NCI-H2081 treated with DMSO at 0.1 percent for 48 hours (cell line): ENCODE results near the gene CEBPG.

Source experiments
- DNase-seq: peaks from one replicate; lab custom pipeline; 2025; lab: John Stamatoyannopoulos, UW

Gene CEBPG

DNA sequence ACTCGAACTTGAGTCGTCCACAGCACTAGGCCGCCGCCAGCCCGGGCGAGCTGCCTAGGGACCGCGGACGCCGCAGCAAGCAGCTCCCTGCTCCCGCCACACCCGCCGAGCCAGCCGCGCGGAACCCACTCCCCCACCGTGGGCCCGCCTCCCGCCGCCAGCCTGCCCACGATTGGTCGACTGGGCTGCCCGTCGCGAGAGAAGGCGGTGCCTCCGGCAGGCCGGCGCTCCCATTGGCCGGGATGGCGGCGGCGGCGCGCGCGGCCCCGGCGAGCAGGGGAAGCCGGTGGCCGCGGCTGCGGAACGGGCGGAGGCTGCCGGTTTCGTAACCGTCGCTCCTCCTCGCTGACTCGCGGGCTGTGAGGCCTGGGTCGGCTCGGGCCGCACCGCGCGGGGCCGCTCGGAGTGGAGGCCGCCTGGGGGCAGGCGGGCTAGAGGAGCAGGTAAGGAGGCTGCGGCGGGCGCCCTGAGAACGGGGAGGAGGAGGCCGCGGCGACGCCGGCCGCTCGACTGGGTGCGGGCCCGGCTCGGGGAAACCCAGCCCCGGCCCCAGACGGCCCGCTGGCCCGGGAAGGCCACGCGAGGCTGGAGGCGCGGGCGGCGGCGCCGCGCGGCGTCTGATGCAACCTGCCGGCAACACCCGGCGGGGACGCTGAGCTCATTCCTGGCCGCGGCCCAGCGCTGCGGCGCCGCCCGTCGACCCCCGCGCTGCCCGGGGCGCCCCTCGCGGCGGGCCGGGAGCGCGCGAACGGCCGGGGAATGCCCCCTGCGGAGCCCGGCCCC is at the start of gene CEBPG:
CEBPG (plus strand) TSS at position 257 of the 783 bp plus-strand sequence. CDS start 5,531 bp downstream, outside the sequence.
- DNase-seq = peak; percentile 33

DNA sequence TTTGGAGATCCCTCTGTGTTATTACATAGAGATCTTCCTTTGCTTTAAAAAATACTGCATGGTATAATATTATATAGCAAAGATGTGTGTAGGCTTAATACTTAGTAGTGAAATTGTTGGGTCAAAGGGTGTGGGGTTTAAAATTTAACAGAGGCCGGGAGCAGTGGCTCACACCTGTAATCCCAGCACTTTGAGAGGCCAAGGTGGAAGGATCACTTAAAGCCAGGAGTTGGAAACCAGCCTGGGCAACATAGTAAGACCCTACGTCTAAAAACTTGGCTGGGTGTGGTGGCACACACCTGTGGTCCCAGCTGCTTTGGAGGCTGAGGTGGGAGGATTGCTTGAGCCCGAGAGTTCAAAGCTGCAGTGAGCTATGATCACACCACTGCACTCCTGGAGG is 48.9 kb upstream of the CEBPG start:
- no peak for DNase-seq

DNA sequence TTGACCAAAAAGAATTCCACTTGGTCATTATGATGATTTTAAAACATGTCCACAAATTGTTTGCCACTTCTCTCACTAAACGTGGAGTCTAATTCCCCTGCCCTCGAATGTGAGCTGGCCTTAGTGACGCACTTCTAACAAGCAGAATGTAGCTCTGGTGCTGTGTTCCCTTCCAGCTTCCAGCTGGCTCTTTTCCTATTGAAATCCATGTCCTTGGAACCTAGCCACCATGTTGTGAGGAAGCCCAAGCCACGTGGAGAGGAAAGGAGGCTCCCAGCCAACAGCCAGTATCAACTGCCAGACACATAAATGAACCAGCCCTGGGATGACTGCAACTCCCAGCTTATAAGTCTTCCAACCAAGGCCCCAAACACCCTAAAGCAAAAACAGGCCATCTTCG is 47.6 kb upstream of the CEBPG start:
- DNase-seq = no peak

DNA sequence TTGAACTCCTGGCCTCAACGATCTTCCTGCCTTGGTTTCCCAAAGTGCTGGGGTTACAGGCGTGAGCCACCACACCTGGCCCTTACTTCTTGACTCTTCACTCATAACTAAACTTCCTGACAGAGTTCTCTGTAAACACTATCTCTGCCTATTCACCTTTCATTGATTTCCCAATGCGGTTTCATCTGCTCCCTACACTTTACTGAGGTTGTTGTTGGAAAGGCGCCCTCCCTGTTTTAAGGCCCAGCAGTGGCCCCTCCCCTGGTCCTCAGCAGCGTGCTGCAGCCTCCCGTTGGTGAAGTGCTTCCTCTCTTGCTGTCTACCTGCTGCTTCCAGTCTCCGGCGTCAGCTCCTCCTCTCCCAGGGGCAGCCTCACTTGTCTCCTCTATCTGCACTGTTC is 44.4 kb upstream of the CEBPG start:
- no peak for DNase-seq

DNA sequence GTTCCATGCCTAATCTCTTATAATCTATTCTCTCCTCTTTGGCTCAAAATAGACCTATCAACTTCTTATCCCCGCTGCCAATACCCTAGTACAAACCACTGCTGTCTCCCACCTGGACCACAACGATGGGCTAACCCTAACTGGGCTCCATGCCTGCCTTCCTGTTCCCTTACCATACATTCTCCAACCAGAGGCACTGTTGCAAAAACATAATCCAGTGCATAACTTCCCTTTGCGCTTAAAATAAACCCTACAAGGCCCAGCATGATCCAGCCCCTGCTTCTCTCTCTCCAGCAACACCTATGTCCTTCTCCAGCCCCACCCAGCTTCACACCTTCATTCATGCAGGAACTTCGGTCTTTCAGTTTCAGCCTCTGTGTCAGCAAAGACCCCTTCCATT is 43.8 kb upstream of the CEBPG start:
- no peak for DNase-seq

DNA sequence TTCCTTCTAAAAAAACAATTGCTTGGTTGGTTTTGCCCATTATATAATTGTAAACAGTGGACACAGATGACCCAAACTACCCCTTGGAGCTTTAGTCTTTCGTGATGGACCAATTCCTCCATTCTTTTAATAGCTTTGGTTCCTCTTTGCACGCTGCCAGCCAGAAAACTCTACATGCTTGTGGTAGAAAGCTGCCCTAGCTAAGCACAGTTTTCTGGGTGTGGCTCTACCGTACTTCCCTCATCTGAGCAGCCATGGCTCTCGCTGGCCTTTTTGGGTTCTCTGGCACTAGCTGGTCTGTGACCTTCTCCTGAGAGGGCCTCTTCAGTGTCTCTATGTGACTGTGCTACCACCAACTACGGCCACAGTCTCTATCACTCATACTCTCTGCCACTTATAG is 41.3 kb upstream of the CEBPG start:
- DNase-seq = no peak

DNA sequence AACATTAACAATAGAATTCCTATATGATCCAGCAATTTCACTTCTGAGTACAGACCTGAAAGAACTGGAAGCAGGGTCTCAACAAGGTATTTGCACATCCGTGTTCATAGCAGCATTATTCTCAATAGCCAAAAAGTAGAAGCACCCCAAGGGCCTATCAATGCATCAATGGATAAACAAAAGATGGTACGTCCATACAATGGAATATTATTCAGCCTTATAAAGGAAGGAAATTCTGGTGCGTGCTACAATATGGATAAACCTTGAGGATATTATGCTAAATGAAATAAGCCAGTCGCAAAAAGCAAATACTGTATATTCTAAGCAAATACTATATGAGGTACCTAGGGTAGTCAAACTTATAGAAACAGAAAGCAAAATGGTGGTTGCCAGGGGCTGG is 40.4 kb upstream of the CEBPG start:
- DNase-seq = no peak

DNA sequence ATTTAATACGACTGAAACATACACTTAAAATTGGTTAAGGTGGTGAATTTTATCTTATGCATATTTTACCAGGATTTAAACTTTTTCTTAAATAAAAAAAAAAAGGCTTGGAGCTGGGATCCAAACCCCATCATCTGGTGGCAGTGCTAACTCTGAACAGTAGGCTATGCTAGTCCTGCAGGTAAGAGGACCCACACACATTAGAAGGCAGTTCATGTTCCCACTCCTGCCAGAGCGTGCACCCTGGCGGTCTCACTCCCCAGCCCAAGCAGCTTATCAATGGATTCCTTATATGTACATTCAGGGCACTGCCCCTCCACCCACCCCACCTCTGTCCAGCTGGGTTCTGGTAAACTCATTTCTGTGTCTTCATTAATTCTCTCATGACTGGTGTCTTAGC is 39.9 kb upstream of the CEBPG start:
- no peak for DNase-seq

DNA sequence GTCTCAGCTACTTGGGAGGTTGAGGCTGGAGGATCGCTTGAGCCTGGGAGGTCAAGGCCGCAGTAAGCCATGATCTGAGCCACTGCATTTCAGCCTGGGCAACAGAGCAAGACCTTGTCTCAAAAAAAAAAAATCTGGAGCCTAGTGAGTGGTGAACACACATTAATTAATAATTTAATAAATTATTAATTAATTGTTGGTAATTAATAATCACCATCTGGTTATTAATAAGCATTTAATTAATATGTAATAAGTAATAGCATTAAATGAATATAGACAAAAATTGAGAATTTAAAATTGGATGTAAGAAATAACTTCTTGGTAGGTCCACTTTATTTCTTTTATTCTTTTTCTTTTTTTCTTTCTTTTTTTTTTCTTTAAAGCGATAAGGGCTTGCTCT is 39.2 kb upstream of the CEBPG start:
- DNase-seq = no peak

DNA sequence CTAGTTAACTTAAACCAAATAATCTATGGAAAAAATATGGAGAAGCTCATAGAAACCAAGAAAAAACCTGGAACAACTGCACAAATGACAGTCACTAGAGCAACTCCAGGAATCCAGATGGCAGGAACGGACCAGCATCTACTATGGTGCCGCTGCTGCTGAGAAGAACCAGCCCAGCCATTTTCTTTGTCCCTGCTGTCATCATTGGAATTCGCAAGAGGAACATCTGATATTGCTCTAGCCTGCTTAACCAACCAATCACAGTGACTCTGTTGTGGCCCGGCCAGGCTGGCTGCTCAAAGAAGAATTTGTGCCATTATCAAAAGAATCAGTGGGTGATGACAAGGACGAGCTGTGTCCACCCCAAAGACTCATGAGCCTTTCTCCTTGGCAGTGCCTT is 38.1 kb upstream of the CEBPG start:
- DNase-seq = no peak

DNA sequence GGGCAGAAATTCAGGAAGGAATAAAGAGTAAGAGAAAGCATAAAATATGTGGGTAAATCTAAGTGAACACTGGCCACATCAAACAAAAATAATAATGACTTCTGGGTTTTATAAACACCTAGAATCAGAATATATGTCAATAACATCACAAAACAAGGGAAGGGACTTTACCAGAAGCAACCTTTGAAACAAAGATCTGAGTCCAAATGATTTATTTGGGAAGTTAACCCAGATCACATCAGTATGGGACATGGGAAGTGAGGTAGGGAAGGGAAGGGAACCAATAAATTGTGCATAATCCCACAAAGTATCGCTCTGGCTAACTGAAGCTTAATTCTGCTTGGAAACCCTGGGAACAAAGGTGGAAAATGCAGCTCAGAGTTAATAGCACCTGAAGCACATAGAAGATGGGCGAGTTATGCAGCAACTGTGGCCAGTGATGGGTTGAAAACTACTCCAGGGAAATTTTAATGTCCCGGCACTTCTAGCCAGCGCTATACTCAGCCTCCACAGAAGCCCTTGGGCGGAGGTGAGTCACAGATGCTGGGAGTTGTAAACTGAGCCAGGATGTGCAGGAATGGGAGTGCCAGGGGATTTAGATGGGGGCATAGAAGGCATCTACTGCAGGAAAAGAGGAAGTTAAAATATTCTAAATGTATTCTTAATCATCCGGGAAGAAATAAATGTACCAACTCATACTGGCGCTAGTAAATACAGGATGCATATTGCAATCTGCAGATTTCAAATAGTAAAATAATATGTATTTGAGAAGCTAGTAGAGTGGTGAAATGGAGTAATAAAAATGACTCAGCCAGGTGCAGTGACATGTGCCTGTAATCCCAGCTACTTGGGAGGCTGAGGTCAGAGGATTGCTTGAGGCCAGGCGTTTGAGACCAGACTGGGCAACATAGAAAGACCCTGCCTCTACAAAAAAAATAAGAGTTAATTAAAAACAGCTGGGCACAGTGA is 34.2 kb upstream of the CEBPG start:
- DNase-seq = no peak

DNA sequence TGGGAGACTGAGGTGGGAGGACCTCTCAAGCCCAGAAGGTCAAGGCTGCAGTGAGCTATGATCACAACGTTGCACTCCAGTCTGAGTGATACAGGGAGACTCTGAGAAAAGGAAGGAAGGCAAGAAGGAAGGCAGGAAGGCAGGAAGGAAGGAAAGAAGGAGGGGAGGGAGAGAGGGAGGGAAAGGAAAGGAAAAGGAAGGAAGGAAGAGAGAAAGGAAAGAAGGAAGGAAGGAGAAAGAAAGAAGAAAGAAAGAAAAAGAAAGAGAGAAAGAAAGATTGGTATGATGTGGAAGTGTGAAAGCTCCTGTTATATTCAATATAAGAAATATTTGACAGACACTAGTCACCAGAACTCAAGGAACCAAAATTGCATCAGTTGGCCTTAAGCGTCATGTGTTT is 32.5 kb upstream of the CEBPG start:
- DNase-seq = no peak

DNA sequence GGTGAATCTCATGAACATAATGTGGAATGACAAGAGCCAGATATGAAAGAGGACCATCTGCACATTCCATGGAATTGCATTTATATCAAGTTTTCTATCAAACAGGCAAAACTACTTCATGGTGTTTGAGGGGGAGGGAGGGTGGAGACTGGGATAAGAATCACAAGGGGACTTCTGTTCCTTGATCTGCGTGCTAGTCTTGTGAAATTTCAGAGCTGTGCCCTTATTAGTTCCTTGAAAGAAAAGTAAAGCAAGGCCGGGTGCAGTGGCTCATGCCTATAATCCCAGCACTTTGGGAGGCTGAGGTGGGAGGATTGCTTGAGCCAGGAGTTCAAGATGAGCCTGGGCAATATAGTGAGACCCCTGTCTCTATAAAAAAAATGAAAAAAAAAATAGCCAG is 30.2 kb upstream of the CEBPG start:
- no peak for DNase-seq

DNA sequence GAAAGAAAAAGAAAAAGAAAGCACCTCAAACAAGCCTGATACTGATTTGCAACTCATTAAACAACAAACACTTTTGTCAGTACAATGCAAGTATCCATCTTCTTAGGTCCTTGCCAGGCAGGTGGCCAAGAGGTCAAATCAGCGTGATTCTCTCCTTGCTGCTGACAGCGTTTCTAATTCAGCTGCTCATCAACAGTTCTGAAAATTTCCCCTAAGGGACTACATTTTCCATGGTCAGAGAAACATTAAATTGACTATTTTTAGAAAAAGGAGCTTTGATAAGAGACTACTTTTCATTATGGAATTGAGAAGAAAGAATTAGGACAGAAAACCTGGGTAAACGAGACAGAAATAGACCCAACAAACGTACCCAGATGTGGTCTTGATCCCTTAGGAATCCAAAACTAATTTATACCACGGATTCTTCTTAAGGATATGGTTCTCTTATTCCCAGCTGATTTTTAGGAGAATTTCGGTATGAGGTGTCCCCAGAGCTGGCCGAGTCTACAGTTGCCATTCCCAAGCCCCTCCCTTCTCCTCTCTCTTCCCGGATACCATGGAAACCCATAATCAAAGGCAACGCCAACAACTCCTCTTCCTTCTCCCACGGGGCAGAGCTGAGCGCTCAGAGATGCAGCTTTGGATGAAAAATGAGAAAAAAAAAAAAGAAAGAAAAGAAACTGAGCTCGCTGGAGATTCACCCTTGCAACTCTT is 29.5 kb upstream of the CEBPG start:
- no peak for DNase-seq

DNA sequence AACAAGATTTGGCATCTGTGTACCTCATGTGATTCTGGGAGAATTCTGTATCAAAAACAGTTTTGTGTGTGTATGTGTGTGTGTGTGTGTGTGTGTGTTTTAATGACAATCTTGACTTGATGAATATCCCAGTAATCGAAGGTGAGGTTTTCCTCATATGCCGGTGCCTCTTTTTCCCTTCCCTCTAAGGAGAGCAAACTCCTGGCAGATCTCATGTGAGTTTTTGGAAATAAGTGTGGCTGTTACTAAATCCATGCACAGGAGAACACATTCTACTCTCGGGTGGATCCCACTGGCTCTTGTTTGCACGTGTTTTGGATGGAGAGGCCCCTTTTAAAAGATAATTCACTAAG is 29.0 kb upstream of the CEBPG start:
- no peak for DNase-seq

DNA sequence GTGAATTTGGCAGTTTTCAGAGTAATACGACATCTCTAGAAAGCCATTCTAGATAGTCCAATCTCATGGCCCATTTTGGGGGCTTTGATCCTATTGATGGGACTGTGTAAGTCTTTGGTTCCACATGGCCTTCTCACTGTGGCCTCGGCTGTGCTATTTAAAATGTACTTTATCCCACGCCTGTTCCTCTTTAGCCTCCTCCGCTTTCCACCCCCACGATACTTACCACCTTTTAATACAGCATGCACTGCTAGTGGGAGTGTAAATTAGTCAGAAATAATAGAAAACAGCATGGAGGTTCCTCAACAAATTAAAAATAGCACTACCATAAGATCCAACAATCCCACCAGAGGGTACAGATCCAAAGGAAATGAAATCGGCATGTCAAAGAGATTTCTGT is 28.3 kb upstream of the CEBPG start:
- no peak for DNase-seq

DNA sequence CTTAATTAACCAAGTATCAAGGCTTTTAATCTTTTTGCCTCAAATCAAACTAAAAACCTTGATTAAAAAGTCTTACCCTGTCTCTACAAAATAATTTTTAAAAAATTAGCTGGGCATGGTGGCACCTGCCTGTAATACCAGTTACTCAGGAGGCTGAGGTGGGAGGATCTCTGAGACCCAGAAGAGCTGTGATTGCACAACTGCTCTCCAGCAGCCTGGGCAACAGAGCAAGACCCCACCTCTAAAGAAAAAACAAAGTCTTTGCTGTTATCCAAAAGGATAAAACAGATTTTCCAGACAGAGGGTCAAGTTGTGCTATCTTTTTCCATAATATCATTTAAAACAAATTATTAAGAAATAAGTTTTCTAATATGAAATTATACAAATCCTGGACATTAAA is 26.8 kb upstream of the CEBPG start:
- DNase-seq = no peak

DNA sequence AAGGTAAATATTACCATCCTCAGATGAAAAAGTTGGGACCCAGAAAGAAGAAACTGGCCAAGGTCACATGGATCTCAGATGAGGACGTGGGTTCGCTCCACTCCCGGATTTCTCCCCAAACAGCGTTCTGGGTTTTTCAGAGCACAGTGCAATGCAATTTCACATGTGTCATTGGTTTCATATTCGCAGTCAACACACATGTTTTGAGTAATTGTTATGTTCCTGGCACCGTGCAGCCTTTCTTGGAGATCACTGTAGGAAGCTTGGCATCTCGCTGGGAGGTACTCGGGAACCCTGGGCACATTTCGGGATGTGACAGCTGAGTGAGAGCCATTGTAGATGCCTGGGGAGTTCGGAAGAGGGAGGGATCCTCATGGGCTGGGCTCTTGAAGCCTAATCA is 26.2 kb upstream of the CEBPG start:
- DNase-seq = no peak

DNA sequence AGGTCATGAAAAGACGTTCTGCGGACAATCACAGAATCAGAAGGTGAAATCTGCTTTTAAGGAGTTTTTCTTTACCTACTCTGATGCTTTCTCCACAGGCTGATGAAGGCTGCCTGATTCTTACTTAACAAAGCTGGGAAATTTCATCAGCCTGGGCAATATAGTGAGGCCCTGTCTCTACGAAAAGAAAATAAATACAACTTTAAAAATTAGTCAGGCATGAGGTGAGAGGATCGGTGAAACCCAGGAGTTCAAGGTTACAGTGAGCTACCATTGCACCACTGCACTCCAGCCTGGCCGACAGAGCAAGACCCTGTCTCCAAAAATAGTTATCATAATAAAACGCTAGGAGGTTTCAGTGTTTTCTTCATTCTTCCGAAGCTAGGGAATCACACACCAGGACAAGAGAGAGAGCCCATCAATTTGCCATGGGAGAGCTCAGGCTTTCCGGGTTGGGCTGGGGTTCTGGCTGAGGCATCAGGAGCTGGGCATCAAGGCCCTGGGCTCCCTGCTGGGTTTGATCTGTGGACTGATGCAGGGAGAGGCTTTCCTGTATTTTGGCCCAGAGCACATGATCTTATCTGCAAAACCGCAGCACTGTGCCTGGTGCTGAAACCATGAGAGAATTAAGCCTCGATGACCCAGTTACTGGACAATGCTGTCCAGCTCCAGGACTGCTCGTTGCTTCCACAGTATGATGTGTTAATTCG is 25.1 kb upstream of the CEBPG start:
- DNase-seq = no peak

DNA sequence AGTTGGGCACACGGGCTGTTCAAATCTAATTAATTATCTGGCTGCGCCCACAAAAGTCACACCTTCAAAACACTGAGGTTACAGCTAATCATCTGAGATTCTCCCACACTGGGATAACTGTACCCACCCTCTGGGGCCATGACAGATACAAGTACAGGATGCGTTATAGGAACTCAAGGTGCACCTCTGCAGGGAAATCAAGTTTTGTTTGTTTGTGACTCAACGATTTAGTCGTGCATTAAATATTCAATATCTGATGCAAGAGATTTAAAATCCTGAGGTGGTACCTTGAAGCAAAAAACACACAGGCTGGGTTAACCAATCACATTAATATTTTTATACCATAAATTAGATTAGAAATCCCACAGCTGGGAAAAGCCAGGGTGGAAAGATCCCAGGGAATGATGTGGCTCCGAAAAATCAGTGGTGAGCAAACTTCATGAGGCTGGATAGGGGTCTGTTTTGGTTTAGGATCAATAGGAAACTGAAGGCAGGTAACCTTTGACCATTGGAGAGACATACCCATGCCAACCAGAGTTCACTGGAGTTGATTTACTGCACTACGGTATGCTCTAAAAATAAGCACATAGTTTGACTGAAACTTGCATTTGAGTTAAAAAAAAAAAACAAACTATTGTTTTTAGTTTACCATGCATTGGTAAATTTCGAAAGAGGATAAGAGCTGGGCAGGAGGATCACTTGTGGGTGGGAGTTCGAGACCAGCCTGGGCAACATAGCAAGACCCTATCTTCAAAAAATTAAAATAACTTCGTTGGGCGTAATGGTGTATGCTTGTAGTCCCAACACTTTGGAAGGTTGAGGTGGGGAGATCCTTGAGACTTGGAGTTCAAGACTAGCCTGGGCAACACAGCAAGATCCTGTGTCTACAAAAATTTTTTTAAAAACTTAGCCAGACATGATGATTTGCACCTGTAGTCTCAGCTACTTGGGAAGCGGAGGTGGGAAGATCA is 23.9 kb upstream of the CEBPG start:
- DNase-seq = no peak
